HEK293T (cell line): ENCODE measurements around the gene TMCO4.

ENCODE experiments used
- FOXA1 ChIP-seq: fragments of 450-650 bp; IDR thresholded peaks from 2 replicates; pipeline ENCODE4 v1.6.1; 2016; ENCODE audit warnings: mild to moderate bottlenecking
- FOXK2 ChIP-seq: fragments of 450-650 bp; IDR thresholded peaks from 2 replicates; pipeline ENCODE4 v1.6.1; 2016; ENCODE audit warnings: mild to moderate bottlenecking
- NFRKB ChIP-seq: fragments of 450-650 bp; IDR thresholded peaks from 2 replicates; pipeline ENCODE4 v1.6.1; 2016; ENCODE audit warnings: mild to moderate bottlenecking, moderate library complexity
- SUZ12 ChIP-seq: fragments of 450-650 bp; IDR thresholded peaks from 2 replicates; pipeline ENCODE4 v1.6.1; 2016; ENCODE audit warnings: mild to moderate bottlenecking

DNA sequence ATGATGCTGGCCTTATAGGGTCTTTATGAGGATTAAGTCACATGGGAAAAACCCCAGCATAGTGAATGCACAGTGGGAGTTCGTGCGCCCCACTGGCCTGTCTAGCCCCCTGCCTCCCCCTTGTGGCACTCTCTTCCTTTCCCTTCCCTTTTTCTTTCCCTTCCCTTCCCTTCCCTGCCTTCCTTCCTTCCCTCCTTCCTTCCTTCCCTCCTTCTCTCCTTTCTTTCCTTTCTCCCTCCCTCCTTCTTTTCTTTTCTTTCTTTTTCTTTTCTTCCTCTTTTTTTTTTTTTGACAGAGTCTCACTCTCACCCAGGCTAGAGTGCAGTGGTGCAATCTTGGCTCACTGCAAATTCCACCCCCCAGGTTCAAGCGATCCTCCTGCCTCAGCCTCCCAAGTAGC lies 96.4 kb downstream of the TMCO4 start:
- TF ChIP-seq NFRKB (no peak), FOXA1 (no peak), SUZ12 (no peak), FOXK2 (no peak)
